CD4-positive, alpha-beta memory T cell (primary cell): ENCODE data around the gene ILDR2. TPM values are rescaled to one million over a fixed set of nuclear protein-coding genes. Genes with fewer than 3 reads are reported as not detected.
A peak's percentile ranks its signal among the peaks of the same experiment; 100 is the strongest.

ENCODE experiments used
- CTCF ChIA-PET: fragments of 350-600 bp; sonication (Branson Sonifier 250); formaldehyde crosslinking; loops from one replicate; lab custom pipeline; 2021; ENCODE audit warnings: inconsistent platforms; ENCODE audit not compliant: partially characterized antibody; lab: Charles Lee
- POLR2A ChIA-PET: fragments of 350-600 bp; sonication (Branson Sonifier 250); formaldehyde crosslinking; loops from one replicate; lab custom pipeline; 2021; ENCODE audit not compliant: partially characterized antibody; lab: Charles Lee
- DNase-seq, 5 donors: peaks; one replicate each; pipeline versions ENCODE4 v3.0.0 to v3.0.0-alpha.2; 2020 to 2022; ENCODE audit warnings: mixed read lengths in 1 of 5
- H3K27ac ChIP-seq: one replicate; pipeline ENCODE4 v1.7.0; 2013; ENCODE audit warnings: low read depth, low read length
- H3K27me3 ChIP-seq: 2 replicates; pipeline ENCODE4 v1.7.0; 2013; ENCODE audit warnings: mild to moderate bottlenecking, low read length, moderate library complexity; ENCODE audit not compliant: insufficient read depth
- H3K36me3 ChIP-seq: 2 replicates; pipeline ENCODE4 v1.7.0; 2013; ENCODE audit warnings: mild to moderate bottlenecking, low read length, moderate library complexity; ENCODE audit not compliant: insufficient read depth
- H3K4me1 ChIP-seq: 2 replicates; pipeline ENCODE4 v1.7.0; 2013; ENCODE audit warnings: mild to moderate bottlenecking, low read length, moderate library complexity; ENCODE audit not compliant: insufficient read depth
- H3K4me3 ChIP-seq, 2 donors: one replicate each; pipeline ENCODE4 v1.7.0; 2013; ENCODE audit warnings: low read length in 2 of 2, mild to moderate bottlenecking in 1 of 2
- H3K9me3 ChIP-seq, 2 donors: one replicate each; pipeline ENCODE4 v1.7.0; 2013; ENCODE audit warnings: low read length in 2 of 2, control low read depth in 1 of 2; ENCODE audit not compliant: control insufficient read depth in 1 of 2
- H3K27ac Mint-ChIP-seq, 7 donors: one replicate each; pipeline ENCODE4 v1.8.0; 2020 to 2021; ENCODE audit warnings: mixed read lengths in 7 of 7, mild to moderate bottlenecking in 6 of 7, inconsistent platforms in 3 of 7, moderate library complexity in 3 of 7
- H3K27me3 Mint-ChIP-seq, 2 donors: one replicate each; pipeline ENCODE4 v1.8.0; 2020 to 2021; ENCODE audit warnings: mixed read lengths in 2 of 2
- H3K36me3 Mint-ChIP-seq, 2 donors: one replicate each; pipeline ENCODE4 v1.8.0; 2020 to 2021; ENCODE audit warnings: mixed read lengths in 2 of 2, inconsistent platforms in 1 of 2, mild to moderate bottlenecking in 1 of 2
- H3K4me1 Mint-ChIP-seq, 4 donors: one replicate each; pipeline ENCODE4 v1.8.0; 2020 to 2021; ENCODE audit warnings: mixed read lengths in 4 of 4, mild to moderate bottlenecking in 1 of 4
- H3K4me3 Mint-ChIP-seq, 8 donors: one replicate each; pipeline ENCODE4 v1.8.0; 2020 to 2021; ENCODE audit warnings: mixed read lengths in 8 of 8, mild to moderate bottlenecking in 7 of 8, moderate library complexity in 6 of 8, inconsistent platforms in 3 of 8
- H3K9me3 Mint-ChIP-seq, 8 donors: one replicate each; pipeline ENCODE4 v1.8.0; 2020 to 2021; ENCODE audit warnings: mixed read lengths in 8 of 8, mild to moderate bottlenecking in 5 of 8, inconsistent platforms in 3 of 8, moderate library complexity in 1 of 8
- intact Hi-C: fragments of 100-400 bp; cut with micrococcal nuclease; formaldehyde crosslinking; loops from one replicate; pipeline ENCODE4 v1.15.1; 2023
- polyA plus RNA-seq, 2 donors: library from polyadenylated mRNA; unstranded; fragments of 300-500 nt; fragmentation: Illumina TruSeq; gene quantifications; one replicate each; pipeline ENCODE4 v1.2.3, GENCODE V29; 2021
- total RNA-seq, 2 experiments: library from RNA; stranded (reverse); gene quantifications; one replicate each; pipeline ENCODE4 v1.2.3, GENCODE V29; 2021

The ILDR2 gene
- total and polyA plus RNA-seq, 4 experiments from 2014 or later, result 0.21 to 0.52 (median 0.25) TPM; not detected in 1

- Histone ChIP-seq H3K4me3 (no peak overlapping the region), H3K4me1 (no peaks in the 10 kb centered on the region), H3K27ac (no peak overlapping the region), H3K9me3 (no peaks in the 10 kb centered on the region), H3K27me3 (no peaks in the 10 kb centered on the region), H3K36me3 (peaks cover 21% of the 10 kb centered on the region)
- Mint-ChIP-seq H3K4me3 (no peak overlapping the region), H3K27ac (no peak overlapping the region), H3K9me3 (no peaks in the 10 kb centered on the region), H3K36me3 (peaks cover 48 to 65% of the 10 kb centered on the region in 2 donors), H3K27me3 (no peaks in the 10 kb centered on the region), H3K4me1 (peaks cover 10 to 28% (median 21%) of the 10 kb centered on the region in 4 donors)
- ChIA-PET CTCF (no interaction called here), POLR2A (interaction anchor here (0.9 kb wide), 1 partner anchor 10 kb away, joined by 3 read pairs; no protein-coding TSS in a partner anchor)
- intact Hi-C loops, result no loop called here
- DNase-seq, result no peak
Observed at GRCh38 chr1:166865926-166866325, 109.4 kb downstream of the ILDR2 start.

DNA sequence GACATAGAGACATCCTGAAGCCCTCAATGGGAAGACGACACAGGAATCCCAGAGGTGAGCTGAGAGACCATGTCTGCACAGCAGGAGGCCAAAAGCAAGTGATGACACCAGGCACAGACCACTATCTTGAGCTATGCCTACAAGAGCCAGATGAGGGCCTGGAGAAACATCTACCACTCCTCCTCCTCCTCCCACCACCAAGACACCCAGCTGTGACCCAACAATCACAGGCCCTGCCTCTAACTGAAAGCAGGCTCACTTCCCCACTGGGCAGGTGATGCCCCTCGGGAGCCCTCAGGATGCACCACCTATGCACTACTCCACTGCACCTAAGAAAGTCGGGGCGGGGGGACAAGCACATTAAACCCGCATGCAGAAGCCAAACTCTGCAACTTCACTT, 115.7 kb downstream of the ILDR2 start:
- Histone ChIP-seq H3K4me1 (no peaks in the 10 kb centered on the region), H3K4me3 (no peak overlapping the region), H3K9me3 (no peaks in the 10 kb centered on the region), H3K27ac (no peak overlapping the region), H3K27me3 (no peaks in the 10 kb centered on the region), H3K36me3 (peaks cover 36% of the 10 kb centered on the region)
- Mint-ChIP-seq H3K36me3 (peaks cover 32 to 84% of the 10 kb centered on the region in 2 donors), H3K27ac (peak overlapping the region in 4 of 7 donors; percentile 14 to 84 (median 26)), H3K27me3 (no peaks in the 10 kb centered on the region), H3K4me1 (peaks cover 0 to 13% (median 7%) of the 10 kb centered on the region in 4 donors), H3K9me3 (no peaks in the 10 kb centered on the region), H3K4me3 (no peak overlapping the region)
- DNase-seq, result no peak
- intact Hi-C loops, result no loop called here
- CTCF ChIA-PET, result interaction anchor here (1.0 kb wide), 1 partner anchor 37 kb away, joined by 3 read pairs; no protein-coding TSS in a partner anchor
- POLR2A ChIA-PET, result interaction anchor here (0.7 kb wide), 1 partner anchor 181 kb away, joined by 3 read pairs; no protein-coding TSS in a partner anchor

DNA sequence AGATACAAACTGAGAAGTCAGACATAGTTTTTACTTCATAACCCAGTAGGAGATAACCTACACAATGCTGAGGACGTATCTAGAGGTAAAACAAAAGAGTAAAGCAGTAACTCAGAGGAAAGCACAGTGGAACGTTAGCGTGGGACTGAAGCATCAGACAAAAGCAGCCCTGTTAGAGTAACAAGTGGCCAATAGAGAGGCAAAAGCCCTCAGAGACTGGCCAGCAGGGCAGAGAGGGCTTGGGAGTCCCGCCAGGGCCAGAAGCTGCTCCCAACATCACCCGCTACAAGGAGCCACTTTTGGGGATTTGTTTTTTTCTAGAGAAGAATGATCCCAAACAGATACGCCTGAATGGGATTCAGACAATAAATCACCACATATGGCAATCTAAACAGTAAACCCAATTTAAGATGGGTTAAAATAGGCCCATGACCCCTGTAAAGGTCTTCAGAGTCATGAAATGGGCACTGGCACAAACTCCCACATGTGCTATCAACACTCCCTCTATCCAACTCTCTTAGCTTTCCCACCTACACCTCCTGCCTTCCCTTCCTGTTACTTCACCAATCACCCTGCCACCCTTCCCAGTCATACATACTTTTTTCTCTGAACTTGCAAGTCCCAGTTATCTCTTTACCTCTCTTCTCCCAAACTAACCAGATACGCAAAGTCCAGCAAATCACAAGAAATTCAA, 116.5 kb downstream of the ILDR2 start:
- no peaks in the 10 kb centered on the region for H3K27me3 ChIP-seq
- Mint-ChIP-seq H3K36me3 (peaks cover 34 to 85% of the 10 kb centered on the region in 2 donors), H3K4me1 (peaks cover 0 to 20% (median 7%) of the 10 kb centered on the region in 4 donors), H3K4me3 (no peak overlapping the region), H3K27ac (peak overlapping the region in 6 of 7 donors; percentile 7 to 84 (median 24)), H3K27me3 (no peaks in the 10 kb centered on the region), H3K9me3 (no peaks in the 10 kb centered on the region)
- H3K4me1 ChIP-seq, result no peaks in the 10 kb centered on the region
- H3K27ac ChIP-seq, result no peak overlapping the region
- no peaks in the 10 kb centered on the region for H3K9me3 ChIP-seq
- peaks cover 39% of the 10 kb centered on the region for H3K36me3 ChIP-seq
- intact Hi-C loops, result no loop called here
- H3K4me3 ChIP-seq, result no peak overlapping the region
- ChIA-PET CTCF (no interaction called here), POLR2A (interaction anchor here (0.7 to 1.3 kb wide), 2 partner anchors 20 to 182 kb away, joined by 3 read pairs; partner anchors contain the start of gene POGK)
- DNase-seq, result no peak

Other genes with a start within 250 kb of the ILDR2 start
- gene POGK, start 136.1 kb downstream of the ILDR2 start, total RNA-seq, result 10 to 100 TPM; 37.9 to 44.3 TPM
- 10 to 100 TPM in 1 of 2 donors, 1 to 10 TPM in 1; 6.7 to 22.3 TPM for gene POGK, start 136.1 kb downstream of the ILDR2 start, polyA plus RNA-seq
- gene TADA1, start 99.3 kb downstream of the ILDR2 start, total RNA-seq, result 10 to 100 TPM; 15.3 to 16.0 TPM
- 10 to 100 TPM; 18.0 to 23.6 TPM for gene TADA1, start 99.3 kb downstream of the ILDR2 start, polyA plus RNA-seq
- not detected for gene MAEL, start 13.7 kb upstream of the ILDR2 start, total RNA-seq
- not detected for gene MAEL, start 13.7 kb upstream of the ILDR2 start, polyA plus RNA-seq
- gene GPA33, start 114.8 kb upstream of the ILDR2 start, total RNA-seq, result 10 to 100 TPM; 21.2 to 21.6 TPM
- gene GPA33, start 114.8 kb upstream of the ILDR2 start, polyA plus RNA-seq, result 10 to 100 TPM; 24.2 to 33.5 TPM
- gene STYXL2, start 118.5 kb upstream of the ILDR2 start, total RNA-seq, result not detected
- not detected for gene STYXL2, start 118.5 kb upstream of the ILDR2 start, polyA plus RNA-seq
- 10 to 100 TPM; 17.9 to 22.9 TPM for gene POU2F1, start 245.3 kb upstream of the ILDR2 start, total RNA-seq
- 10 to 100 TPM in 1 of 2 donors, 1 to 10 TPM in 1; 5.7 to 10.9 TPM for gene POU2F1, start 245.3 kb upstream of the ILDR2 start, polyA plus RNA-seq